ENCODE data around the gene MRPS34.

The MRPS34 gene

DNA sequence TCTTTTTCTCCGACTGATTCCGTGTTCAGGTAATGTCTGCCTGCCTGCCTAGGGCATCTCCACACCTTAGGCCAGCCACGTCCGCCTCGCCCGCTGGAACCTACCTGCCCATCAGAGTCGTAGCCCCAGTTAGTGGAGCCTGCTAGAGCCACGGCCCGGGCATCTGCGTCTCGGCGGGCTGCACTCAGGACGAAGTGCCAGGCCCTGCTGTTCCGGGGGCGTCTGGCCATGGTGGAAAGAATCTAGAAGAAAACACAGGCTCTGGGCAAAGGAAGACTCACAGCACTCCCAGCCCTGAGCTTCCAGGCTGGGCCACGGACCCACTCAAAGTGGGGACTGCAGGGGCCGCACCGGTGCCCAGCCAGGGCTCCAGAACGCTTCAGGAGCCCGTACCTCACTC is 8.3 kb upstream of the MRPS34 start:
- no peak for DNase-seq (ENCODE audit: low spot score)

- no peak for DNase-seq (ENCODE audit: low spot score)
Observed at GRCh38 chr16:1780677-1781072, 7.7 kb upstream of the MRPS34 start.

DNA sequence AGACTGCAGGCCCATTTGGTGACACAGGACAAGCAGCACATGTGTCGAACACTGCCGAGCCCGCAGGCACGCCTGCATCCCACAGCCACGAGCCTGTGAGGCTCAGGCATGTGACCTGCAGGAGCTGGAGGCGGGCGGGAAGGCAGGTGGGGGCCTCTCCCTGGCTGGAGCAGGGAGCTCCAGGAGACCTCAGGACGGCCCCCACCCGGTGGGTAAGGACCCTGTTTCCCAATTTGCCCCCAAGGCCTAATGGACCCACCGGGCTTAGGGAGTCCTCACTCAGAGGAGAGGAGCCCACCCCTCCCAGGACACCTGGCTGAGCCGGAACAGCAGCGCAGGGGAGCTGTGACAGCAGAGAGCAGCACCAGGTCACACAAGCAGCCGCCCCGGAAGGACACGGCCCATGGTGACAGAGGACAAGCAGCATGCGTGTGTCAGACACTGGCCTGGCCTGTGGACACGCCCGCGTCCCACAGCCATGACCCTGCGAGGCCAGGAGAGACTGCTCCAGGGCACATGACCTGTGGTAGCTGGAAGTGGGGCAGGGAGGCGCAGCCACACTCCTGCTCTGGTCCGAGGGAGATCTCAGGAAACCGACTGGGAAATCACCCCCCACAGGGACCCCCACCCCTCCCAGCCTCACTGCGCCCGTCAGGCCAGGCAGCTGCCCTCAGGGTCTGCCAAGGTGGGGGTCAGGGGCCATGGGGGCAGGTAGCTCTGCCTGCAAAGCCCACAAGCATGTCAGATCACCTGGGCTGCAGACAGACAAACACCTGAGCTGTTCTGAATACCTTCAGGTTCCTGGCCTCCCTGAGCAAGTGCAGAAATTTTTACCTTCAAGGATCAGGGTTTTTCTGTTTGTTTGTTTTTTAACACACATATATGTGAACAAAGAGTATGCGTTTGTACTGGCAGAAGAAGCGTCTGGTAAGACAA is 7.1 kb upstream of the MRPS34 start:
- DNase-seq (ENCODE audit: low spot score): no peak

- DNase-seq (ENCODE audit: low spot score): no peak
Observed at GRCh38 chr16:1779234-1779701, 6.3 kb upstream of the MRPS34 start.

DNA sequence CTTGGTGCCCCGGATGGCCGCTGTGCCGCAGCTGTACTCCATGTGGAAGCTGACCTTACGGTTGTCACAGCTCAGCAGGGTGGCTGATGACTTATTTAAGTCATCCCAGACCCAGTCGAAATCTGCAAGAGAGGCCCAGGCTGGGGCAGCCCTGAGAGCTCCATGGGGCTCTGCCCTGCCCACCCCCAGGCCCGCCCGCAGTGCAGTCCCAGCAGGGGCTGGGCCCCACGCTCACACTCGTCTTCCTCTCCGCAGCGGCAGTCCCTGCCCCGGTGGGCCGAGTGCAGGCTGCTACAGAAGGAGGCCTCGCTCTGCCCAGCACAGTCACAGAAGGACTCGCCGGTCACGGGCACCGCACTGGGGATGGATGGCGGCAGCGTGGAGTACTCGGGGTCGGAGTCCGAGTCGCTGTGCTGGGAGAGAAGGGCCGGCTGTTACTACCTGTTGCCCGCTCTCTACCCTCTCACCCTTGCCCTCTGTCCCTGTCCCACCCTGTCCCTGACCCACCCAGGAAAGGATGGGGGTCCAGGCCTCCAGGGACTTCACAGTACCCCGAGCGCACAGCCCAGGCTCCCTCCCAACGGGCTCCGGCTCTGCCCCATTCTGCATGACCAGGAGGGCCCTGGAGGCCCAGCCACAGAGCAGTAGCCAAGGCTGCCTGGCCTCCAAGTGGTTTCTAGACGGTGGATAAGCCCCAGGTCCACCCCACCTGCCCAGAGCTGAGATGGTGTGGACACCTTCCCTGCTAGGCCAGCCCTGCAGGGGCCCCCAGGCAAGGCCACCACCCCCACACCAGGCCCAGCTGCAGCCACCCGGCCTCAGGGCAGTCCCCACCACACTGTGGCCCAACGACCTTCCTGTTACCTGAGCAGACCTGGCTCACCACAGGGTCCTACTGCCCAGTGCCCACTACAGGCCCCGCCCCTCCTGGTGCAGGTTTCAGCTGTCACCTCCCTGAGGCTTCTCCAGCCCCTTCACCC is 5.6 kb upstream of the MRPS34 start:
- no peak for DNase-seq (ENCODE audit: low spot score)

DNA sequence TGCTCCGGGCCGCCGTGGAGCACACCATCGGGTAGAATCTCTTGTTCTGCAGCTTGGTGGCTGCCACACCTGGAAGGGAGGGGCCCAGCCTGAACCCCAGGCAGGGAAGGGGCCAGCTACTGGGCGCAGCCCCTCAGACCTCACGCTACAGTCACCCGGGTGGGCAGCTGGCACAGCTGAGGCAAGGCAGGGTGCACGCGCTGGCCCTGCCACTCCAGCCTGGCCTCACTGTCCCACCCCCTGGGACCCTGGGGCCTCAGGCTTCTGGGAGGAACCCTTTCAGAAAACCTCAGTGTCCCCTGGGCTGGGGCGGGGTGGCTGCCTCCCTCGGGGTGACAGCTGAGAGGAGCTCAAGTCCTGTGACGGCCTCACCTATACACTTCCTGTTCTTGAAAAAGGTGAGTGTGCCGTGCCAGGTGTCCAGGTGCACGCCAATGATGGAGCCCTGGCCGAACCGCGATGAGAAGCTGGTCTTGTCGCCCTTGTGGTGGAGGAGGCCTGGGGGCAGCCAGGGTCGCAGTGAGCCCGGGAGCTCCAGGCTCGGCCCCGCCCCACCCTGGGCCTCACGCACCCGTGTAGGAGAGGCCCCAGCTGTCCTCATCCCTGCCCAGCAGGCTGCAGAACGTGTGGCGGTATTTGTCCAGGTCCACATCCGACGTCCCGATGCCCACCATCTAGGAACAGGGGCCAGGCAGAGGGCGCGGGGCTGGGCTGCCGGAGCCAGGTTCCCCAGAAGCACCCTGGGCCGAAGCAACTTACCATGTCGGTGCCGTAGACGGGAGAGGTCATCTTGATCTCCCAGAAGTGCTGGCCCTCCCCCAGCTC is 4.7 kb upstream of the MRPS34 start:
- no peak for DNase-seq (ENCODE audit: low spot score)

GRCh38 chr16:1776991-1777374 is 4.0 kb upstream of the MRPS34 start:
- DNase-seq (ENCODE audit: low spot score): no peak

DNA sequence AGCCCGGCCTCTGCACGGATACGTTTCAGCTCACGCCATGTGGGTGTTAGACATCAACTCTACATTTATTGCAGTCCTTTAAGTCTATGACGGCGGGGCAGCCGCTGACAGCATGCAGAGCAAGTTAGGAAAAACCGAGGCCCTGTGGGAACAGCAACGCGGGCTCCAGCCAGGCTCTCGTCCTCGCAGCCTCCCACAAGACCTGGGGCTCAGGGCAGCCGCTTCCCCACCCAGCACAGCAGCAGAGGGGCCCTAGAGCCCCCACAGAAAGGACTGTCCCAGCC is 3.7 kb upstream of the MRPS34 start:
- DNase-seq (ENCODE audit: low spot score): no peak

GRCh38 chr16:1775846-1776671 is 3.1 kb upstream of the MRPS34 start:
- peak; percentile 69 for DNase-seq (ENCODE audit: low spot score)

DNA sequence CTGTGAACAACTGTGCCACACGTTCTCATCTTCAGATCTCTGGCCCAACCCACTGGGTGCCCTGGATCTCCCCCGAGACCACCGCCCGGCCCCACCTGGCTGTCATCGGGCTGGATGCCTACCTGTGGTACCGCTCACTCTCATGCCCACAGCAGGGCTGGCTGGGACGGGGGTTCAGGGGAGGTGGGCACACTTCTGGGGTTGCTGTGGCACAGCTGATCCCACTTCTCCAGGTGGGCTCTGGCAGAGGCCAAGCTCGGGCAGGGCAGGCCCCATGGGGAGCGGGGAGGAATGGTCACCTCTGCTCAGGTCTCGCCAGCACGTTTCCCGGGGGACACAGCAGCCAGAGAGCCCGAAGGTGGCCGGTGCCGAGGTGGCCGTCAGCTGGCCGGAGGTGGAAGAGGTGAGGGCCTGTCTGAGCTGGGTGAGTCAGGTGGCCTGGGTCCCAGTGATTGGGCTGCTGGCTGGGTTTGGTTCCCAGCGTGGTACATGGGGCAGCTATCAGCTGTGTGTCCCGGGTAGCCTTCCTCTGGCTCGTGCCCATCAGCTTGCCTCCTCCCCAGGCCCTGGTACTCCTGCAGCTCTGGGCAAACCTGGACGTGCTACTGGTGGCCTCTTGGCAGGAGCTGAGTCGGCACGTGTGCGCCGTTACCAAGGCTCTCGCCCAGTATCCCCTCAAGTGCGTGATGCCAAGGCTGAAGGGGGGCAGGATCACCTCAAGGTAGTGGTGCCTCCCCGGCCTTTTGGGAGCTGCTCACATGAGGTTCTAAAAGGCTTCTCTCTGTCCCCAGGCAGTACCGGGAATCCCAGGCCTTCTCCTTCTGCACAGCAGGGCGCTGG is 2.3 kb upstream of the MRPS34 start:
- no peak for DNase-seq (ENCODE audit: low spot score)

DNA sequence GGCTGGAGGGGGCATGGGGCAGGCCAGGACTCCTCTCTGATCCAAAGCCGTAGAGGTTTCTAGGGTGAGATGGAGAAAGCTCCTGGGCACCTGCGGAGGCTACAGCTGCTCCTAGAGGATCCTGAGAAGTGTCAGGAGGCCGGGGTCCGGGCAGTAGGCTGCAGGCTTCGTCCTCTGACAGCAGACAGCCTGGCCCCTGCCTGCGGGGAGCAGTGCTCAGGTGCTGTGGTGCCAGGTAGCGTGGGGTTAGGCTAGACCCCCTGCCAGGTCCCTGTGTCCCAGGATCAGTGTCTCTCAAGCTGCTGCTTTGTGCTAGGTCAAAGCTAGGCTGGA is 1.5 kb upstream of the MRPS34 start:
- no peak for DNase-seq (ENCODE audit: low spot score)

GRCh38 chr16:1773703-1774447 is 941 bp upstream of the MRPS34 start:
- no peak for DNase-seq (ENCODE audit: low spot score)

GRCh38 chr16:1772362-1772907 is 499 bp downstream of the MRPS34 start, which contains the start of gene EME2:
TSS of gene EME2 (plus strand) at chr16:1772810. CDS start at chr16:1773228, 418 bp downstream.
- no peak for DNase-seq (ENCODE audit: low spot score)

- no peak for DNase-seq (ENCODE audit: low spot score)
Observed at GRCh38 chr16:1771864-1772361, 1.0 kb downstream of the MRPS34 start.

DNA sequence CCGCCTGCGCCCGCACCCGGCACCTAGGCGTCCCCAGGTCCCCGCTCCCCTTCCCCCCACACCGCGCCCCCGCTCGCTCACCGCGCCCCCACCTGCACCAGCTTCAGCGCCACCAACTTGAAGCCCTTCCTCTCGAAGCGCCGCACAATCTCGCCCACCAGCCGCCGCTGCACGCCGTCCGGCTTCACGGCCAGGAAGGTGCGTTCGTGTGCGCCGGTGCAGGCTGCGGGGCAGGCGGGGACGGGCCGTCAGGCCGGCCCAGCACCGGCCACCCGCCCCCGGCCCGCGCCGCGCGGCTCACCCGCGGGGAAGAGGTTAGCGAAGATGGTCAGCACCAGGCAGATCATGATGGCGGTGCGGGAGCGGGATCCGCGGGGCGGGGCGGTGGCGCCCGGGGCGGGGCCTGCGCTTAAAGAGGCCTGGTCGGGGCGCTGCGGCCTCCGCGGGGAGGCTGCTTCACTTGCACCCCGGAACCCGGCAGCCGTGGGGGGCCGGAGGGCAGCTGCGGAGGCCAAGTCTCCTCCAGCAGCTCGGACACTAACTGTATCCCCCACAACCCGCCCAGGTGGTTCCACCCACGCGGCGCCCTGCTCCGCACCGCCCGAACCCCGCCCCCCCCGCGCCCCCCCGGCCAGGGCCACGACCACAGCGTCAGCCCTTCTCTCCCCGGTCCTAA is 1.6 kb downstream of the MRPS34 start, which contains the start of gene NME3:
TSS of gene NME3 (minus strand) at position 356 of the 676 bp plus-strand sequence. CDS start at position 347, 9 bp downstream.
- peak; percentile 86 for DNase-seq (ENCODE audit: low spot score)

GRCh38 chr16:1770328-1771187 is 2.4 kb downstream of the MRPS34 start:
- peak; percentile 60 for DNase-seq (ENCODE audit: low spot score)

All from D341Med (cell line).